HL-60 (cell line): ENCODE results near the gene SCN5A.

ENCODE experiments used
- GABPA ChIP-seq: IDR thresholded peaks from 2 replicates; pipeline ENCODE4 v1.6.1; 2012; ENCODE audit warnings: low read depth
- POLR2AphosphoS5 ChIP-seq: IDR thresholded peaks from 2 replicates; pipeline ENCODE4 v1.6.1; 2012; ENCODE audit warnings: low read depth
- SPI1 ChIP-seq: IDR thresholded peaks from 2 replicates; pipeline ENCODE4 v1.6.1; 2012; ENCODE audit warnings: low read depth, mild to moderate bottlenecking, borderline replicate concordance
- TF ChIP-seq, protein P1 (sequence below): IDR thresholded peaks from one replicate; pipeline ENCODE4 v1.5.1; 2011; ENCODE audit warnings: low read length, control low read depth, inconsistent platforms; ENCODE audit not compliant: insufficient read depth
- TF ChIP-seq, protein P2 (sequence below): IDR thresholded peaks from 2 replicates; pipeline ENCODE4 v1.6.1; 2012; ENCODE audit warnings: low read depth; ENCODE audit not compliant: insufficient replicate concordance

DNA sequence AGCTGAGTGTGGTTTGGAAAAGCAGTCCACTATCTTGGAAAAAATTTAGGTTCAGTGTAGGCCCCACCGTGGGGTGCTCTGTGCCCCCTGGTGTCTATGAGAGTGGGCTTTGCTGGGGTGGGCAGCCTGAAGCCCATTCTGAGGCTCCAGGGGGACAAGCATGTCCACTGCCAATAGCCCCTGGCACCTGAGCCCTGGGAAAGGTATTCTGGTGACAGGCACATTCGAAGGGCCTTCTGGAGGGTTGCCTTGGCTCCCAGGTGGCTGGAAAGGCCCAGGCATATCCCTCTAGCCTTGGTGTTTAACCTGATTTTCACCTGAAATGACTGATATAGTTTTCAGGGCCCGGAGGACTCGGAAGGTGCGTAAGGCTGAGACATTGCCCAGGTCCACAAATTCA is 36.1 kb downstream of the SCN5A start:
- TF ChIP-seq SPI1 (no peak), POLR2AphosphoS5 (no peak), GABPA (no peak)
- TF ChIP-seq, protein P1, sequence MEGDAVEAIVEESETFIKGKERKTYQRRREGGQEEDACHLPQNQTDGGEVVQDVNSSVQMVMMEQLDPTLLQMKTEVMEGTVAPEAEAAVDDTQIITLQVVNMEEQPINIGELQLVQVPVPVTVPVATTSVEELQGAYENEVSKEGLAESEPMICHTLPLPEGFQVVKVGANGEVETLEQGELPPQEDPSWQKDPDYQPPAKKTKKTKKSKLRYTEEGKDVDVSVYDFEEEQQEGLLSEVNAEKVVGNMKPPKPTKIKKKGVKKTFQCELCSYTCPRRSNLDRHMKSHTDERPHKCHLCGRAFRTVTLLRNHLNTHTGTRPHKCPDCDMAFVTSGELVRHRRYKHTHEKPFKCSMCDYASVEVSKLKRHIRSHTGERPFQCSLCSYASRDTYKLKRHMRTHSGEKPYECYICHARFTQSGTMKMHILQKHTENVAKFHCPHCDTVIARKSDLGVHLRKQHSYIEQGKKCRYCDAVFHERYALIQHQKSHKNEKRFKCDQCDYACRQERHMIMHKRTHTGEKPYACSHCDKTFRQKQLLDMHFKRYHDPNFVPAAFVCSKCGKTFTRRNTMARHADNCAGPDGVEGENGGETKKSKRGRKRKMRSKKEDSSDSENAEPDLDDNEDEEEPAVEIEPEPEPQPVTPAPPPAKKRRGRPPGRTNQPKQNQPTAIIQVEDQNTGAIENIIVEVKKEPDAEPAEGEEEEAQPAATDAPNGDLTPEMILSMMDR: no peak
- TF ChIP-seq, protein P2, sequence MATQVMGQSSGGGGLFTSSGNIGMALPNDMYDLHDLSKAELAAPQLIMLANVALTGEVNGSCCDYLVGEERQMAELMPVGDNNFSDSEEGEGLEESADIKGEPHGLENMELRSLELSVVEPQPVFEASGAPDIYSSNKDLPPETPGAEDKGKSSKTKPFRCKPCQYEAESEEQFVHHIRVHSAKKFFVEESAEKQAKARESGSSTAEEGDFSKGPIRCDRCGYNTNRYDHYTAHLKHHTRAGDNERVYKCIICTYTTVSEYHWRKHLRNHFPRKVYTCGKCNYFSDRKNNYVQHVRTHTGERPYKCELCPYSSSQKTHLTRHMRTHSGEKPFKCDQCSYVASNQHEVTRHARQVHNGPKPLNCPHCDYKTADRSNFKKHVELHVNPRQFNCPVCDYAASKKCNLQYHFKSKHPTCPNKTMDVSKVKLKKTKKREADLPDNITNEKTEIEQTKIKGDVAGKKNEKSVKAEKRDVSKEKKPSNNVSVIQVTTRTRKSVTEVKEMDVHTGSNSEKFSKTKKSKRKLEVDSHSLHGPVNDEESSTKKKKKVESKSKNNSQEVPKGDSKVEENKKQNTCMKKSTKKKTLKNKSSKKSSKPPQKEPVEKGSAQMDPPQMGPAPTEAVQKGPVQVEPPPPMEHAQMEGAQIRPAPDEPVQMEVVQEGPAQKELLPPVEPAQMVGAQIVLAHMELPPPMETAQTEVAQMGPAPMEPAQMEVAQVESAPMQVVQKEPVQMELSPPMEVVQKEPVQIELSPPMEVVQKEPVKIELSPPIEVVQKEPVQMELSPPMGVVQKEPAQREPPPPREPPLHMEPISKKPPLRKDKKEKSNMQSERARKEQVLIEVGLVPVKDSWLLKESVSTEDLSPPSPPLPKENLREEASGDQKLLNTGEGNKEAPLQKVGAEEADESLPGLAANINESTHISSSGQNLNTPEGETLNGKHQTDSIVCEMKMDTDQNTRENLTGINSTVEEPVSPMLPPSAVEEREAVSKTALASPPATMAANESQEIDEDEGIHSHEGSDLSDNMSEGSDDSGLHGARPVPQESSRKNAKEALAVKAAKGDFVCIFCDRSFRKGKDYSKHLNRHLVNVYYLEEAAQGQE: no peak
